GM12892 (cell line): ENCODE data around the gene STPG3.

Source experiments
- POLR2A ChIP-seq: IDR thresholded peaks from 2 replicates; pipeline ENCODE4 v1.6.1; 2011; ENCODE audit warnings: low read depth, low read length, control low read depth
- POLR2AphosphoS5 ChIP-seq: IDR thresholded peaks from 2 replicates; pipeline ENCODE4 v1.6.1; 2011; ENCODE audit warnings: low read depth, low read length, control low read depth
- TAF1 ChIP-seq: IDR thresholded peaks from 2 replicates; pipeline ENCODE4 v1.6.1; 2011; ENCODE audit warnings: low read depth, mild to moderate bottlenecking, control low read depth, low read length, borderline replicate concordance

DNA sequence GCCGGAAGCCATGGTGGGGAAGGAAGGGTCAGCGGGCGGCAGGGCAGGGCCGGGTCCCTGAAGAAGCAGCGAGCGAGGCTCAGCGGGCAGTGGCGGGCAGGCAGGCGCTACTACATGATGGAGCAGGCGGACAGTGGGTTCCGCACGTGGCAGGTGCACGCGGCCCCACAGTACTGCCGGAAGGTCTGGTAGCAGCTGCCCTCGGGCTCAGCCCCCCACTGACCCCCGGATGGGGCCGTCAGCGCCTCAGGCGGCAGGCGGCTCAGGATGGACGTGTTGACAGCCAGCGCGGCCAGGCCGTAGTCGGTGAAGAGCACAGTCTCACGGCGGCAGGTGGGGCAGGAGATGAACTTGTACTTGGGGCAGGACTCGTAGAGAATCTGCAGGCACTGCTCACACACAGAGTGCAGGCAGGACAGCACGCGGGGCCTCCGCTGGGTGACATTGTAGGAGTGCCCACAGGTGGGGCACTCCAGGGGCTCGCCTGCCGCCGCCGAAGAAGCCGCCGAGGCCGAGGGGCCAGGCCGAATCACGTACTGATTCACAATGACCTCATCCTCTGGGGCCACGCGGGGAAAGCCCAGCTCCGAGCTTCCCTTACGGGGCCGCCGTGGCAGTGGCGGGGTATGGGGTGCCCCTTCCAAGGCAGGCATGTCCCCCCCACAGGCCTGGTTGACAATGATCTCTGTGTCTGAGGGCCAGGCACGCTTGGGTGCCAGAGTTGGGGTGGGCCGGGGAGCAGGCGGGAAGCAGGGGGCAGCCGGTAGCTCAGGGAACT lies 30.6 kb upstream of the STPG3 start:
- TF ChIP-seq POLR2AphosphoS5 (no peak), POLR2A (no peak), TAF1 (no peak)
